Astrocyte (in vitro differentiated cells and primary cell): ENCODE measurements around the gene CENPL.

Experiments used
- EZH2 ChIP-seq: IDR thresholded peaks from 2 replicates; pipeline ENCODE4 v1.6.1; 2012; ENCODE audit warnings: mild to moderate bottlenecking, low read length, inconsistent platforms; ENCODE audit not compliant: insufficient read depth
- TF ChIP-seq, protein P1 (sequence below): IDR thresholded peaks from 2 replicates; pipeline ENCODE4 v1.5.1; 2011; ENCODE audit warnings: low read depth, mild to moderate bottlenecking, inconsistent platforms, low read length, moderate library complexity; ENCODE audit not compliant: insufficient read depth

DNA sequence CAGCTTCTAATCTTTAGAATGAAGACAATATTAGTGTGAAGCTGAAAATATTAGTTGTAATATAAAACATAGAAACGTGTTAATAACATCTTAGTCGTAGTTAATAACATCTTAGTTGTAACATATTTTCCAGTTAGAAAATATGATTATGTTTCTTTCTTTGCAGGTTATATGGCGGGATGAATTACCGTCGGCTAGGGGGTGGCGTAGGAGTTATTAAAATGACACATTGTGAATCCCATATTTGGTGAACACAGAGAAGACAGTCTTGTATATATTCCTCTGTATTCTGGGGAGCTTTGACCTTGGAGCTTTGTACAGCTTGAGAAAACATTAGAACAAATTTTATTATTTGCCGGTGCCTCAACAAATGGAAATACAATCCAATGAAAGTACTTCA is 39.7 kb downstream of the CENPL start:
- TF ChIP-seq, protein P1, sequence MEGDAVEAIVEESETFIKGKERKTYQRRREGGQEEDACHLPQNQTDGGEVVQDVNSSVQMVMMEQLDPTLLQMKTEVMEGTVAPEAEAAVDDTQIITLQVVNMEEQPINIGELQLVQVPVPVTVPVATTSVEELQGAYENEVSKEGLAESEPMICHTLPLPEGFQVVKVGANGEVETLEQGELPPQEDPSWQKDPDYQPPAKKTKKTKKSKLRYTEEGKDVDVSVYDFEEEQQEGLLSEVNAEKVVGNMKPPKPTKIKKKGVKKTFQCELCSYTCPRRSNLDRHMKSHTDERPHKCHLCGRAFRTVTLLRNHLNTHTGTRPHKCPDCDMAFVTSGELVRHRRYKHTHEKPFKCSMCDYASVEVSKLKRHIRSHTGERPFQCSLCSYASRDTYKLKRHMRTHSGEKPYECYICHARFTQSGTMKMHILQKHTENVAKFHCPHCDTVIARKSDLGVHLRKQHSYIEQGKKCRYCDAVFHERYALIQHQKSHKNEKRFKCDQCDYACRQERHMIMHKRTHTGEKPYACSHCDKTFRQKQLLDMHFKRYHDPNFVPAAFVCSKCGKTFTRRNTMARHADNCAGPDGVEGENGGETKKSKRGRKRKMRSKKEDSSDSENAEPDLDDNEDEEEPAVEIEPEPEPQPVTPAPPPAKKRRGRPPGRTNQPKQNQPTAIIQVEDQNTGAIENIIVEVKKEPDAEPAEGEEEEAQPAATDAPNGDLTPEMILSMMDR: no peak
- TF ChIP-seq EZH2: no peak
